ENCODE data around the gene IFI27L1. TPM values are rescaled to one million over a fixed set of nuclear protein-coding genes. Genes with fewer than 3 reads are reported as not detected.

Gene IFI27L1
- total and polyA plus RNA-seq, 4 donors: 14.6 to 41.5 (median 19.9) TPM

GRCh38 chr14:94129758-94130414 lies 48.8 kb downstream of the IFI27L1 start:
- H3K36me3 ChIP-seq (ENCODE audit: control insufficient read depth in 4 of 4, insufficient read depth in 4 of 4, low read length in 4 of 4): peaks cover 0 to 6% (median 0%) of the 10 kb centered on the region in 4 donors
- DNase-seq (peak; percentile 31 to 77 (median 67)), ATAC-seq (ENCODE audit: insufficient read depth, low FRiP score) (peak; percentile 60)
- peak overlapping the region in 1 of 2 donors; percentile 45 for H3K9ac ChIP-seq (ENCODE audit: insufficient read depth in 1 of 2, low read length in 2 of 2)
- WGBS, 2 donors: 0 to 2% methylated on average over 12 of the region's 12 CpGs
- peak overlapping the region in 1 of 2 donors; percentile 88 for H3K27ac ChIP-seq (ENCODE audit: low read depth in 1 of 2, low read length in 1 of 2)
- no peak for TF ChIP-seq CTCF (IDR thresholded peaks at IDR 0.05; ENCODE audit: control extremely low read depth, extremely low read depth)
- peak overlapping the region; percentile 24 for H3K4me3 ChIP-seq
- peaks cover 0 to 18% (median 5%) of the 10 kb centered on the region in 5 donors for H3K4me1 ChIP-seq (ENCODE audit: control insufficient read depth in 5 of 5, insufficient read depth in 5 of 5, low read length in 5 of 5)
- peaks cover 0 to 2% (median 2%) of the 10 kb centered on the region in 3 donors for H3K27me3 ChIP-seq (ENCODE audit: control insufficient read depth in 3 of 3, insufficient read depth in 3 of 3, low read length in 2 of 3)
- H3K9me3 ChIP-seq (ENCODE audit: control insufficient read depth in 4 of 4, insufficient read depth in 3 of 4, low read length in 3 of 4): no peaks in the 10 kb centered on the region

GRCh38 chr14:94132285-94132887 lies 51.3 kb downstream of the IFI27L1 start:
- no peak for ATAC-seq (ENCODE audit: insufficient read depth, low FRiP score)
- H3K9ac ChIP-seq (ENCODE audit: insufficient read depth in 1 of 2, low read length in 2 of 2): no peak overlapping the region
- peak; percentile 63 for TF ChIP-seq CTCF (IDR thresholded peaks at IDR 0.05; ENCODE audit: control extremely low read depth, extremely low read depth)
- peaks cover 0 to 18% (median 5%) of the 10 kb centered on the region in 5 donors for H3K4me1 ChIP-seq (ENCODE audit: control insufficient read depth in 5 of 5, insufficient read depth in 5 of 5, low read length in 5 of 5)
- H3K36me3 ChIP-seq (ENCODE audit: control insufficient read depth in 4 of 4, insufficient read depth in 4 of 4, low read length in 4 of 4): no peaks in the 10 kb centered on the region
- peaks cover 0 to 1% (median 0%) of the 10 kb centered on the region in 4 donors for H3K9me3 ChIP-seq (ENCODE audit: control insufficient read depth in 4 of 4, insufficient read depth in 3 of 4, low read length in 3 of 4)
- no peak overlapping the region for H3K4me3 ChIP-seq
- 42 to 50% methylated on average over 4 of the region's 4 CpGs for WGBS, 2 donors
- H3K27me3 ChIP-seq (ENCODE audit: control insufficient read depth in 3 of 3, insufficient read depth in 3 of 3, low read length in 2 of 3): peaks cover 0 to 2% (median 2%) of the 10 kb centered on the region in 3 donors
- DNase-seq: peak; percentile 52 to 84 (median 79)
- no peak overlapping the region for H3K27ac ChIP-seq (ENCODE audit: low read depth in 1 of 2, low read length in 1 of 2)

- Histone ChIP-seq H3K27me3 (ENCODE audit: control insufficient read depth in 3 of 3, insufficient read depth in 3 of 3, low read length in 2 of 3) (peaks cover 0 to 2% (median 2%) of the 10 kb centered on the region in 3 donors), H3K9me3 (ENCODE audit: control insufficient read depth in 4 of 4, insufficient read depth in 3 of 4, low read length in 3 of 4) (peaks cover 0 to 1% (median 0%) of the 10 kb centered on the region in 4 donors), H3K27ac (ENCODE audit: low read depth in 1 of 2, low read length in 1 of 2) (no peak overlapping the region), H3K4me3 (no peak overlapping the region), H3K36me3 (ENCODE audit: control insufficient read depth in 4 of 4, insufficient read depth in 4 of 4, low read length in 4 of 4) (no peaks in the 10 kb centered on the region), H3K4me1 (ENCODE audit: control insufficient read depth in 5 of 5, insufficient read depth in 5 of 5, low read length in 5 of 5) (peaks cover 0 to under 1% (median 0%) of the 10 kb centered on the region in 5 donors), H3K9ac (ENCODE audit: insufficient read depth in 1 of 2, low read length in 2 of 2) (no peak overlapping the region)
- DNase-seq: no peak
- ATAC-seq (ENCODE audit: insufficient read depth, low FRiP score): no peak
- 74 to 79% methylated on average over 4 of the region's 4 CpGs for WGBS, 2 donors
- no peak for TF ChIP-seq CTCF (IDR thresholded peaks at IDR 0.05; ENCODE audit: control extremely low read depth, extremely low read depth)
These were observed 54.4 kb downstream of the IFI27L1 start for GRCh38 chr14:94135476-94135875.
